ENCODE data around the gene PTPRO.

Gene PTPRO

DNA sequence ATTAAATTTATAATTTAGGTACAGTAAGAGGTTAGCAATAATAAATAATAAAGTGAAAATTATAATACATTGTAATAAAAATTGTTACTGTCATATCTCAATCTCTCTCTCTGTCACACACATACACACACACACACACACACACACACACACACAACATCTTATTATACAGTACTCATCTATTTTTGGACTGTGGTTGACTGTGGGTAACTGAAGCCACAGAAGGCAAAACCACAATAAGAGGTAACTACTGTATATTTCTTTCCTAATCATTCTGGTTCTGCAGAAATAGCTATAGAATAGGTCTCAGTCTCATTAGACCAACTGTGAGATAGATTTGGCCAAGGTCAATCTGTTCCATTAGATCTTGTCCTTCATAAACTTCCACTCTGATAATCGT lies 33.1 kb upstream of the PTPRO start:
- TF ChIP-seq, protein P1, sequence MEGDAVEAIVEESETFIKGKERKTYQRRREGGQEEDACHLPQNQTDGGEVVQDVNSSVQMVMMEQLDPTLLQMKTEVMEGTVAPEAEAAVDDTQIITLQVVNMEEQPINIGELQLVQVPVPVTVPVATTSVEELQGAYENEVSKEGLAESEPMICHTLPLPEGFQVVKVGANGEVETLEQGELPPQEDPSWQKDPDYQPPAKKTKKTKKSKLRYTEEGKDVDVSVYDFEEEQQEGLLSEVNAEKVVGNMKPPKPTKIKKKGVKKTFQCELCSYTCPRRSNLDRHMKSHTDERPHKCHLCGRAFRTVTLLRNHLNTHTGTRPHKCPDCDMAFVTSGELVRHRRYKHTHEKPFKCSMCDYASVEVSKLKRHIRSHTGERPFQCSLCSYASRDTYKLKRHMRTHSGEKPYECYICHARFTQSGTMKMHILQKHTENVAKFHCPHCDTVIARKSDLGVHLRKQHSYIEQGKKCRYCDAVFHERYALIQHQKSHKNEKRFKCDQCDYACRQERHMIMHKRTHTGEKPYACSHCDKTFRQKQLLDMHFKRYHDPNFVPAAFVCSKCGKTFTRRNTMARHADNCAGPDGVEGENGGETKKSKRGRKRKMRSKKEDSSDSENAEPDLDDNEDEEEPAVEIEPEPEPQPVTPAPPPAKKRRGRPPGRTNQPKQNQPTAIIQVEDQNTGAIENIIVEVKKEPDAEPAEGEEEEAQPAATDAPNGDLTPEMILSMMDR (IDR thresholded peaks at IDR 0.05; ENCODE audit: borderline replicate concordance, insufficient read depth, low read depth, low read length) = no peak
- H3K4me3 ChIP-seq (ENCODE audit: low read depth, low read length) = no peak overlapping the region

DNA sequence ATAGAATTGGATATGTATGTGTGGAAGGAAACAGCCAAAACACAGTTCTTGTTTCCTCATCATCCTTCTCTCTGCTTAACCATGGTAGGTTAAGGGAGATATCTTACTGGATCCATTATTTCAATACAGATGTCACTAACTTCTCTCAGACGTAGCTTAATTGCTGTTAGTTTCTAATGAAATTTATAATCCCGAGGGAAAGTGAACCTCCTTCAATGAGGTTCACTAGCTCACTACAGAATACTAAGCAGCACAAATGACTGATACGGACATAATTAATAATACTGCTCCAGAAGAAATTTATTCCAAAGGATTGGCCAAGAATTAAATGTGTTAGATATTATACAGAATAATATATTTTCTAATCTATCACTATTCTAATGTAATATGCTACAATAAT lies 28.6 kb upstream of the PTPRO start:
- H3K4me3 ChIP-seq (ENCODE audit: low read depth, low read length) = no peak overlapping the region

DNA sequence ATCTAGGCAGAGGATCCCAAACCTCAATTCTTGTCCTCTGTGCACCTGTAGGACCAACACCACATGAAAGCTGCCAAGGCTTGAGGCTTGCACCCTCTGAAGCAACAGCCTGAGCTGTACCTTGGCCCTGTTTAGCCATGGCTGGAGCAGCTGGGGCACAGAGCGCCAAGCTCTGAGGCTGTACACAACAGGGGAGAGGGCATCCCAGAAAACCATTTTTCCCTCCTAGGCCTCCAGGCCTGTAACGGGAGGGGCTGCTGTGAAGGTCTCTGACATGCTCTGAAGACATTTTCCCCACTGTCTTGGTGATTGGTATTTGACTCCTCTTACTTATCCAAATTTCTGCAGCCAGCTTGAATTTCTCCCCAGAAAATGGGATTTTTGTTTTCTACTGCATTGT lies 22.4 kb upstream of the PTPRO start:
- TF ChIP-seq, protein P1 (IDR thresholded peaks at IDR 0.05; ENCODE audit: borderline replicate concordance, insufficient read depth, low read depth, low read length) = no peak

More for the DNA sequence above, 28.6 kb upstream of the PTPRO start:
- TF ChIP-seq, protein P1 (IDR thresholded peaks at IDR 0.05; ENCODE audit: borderline replicate concordance, insufficient read depth, low read depth, low read length) = no peak

DNA sequence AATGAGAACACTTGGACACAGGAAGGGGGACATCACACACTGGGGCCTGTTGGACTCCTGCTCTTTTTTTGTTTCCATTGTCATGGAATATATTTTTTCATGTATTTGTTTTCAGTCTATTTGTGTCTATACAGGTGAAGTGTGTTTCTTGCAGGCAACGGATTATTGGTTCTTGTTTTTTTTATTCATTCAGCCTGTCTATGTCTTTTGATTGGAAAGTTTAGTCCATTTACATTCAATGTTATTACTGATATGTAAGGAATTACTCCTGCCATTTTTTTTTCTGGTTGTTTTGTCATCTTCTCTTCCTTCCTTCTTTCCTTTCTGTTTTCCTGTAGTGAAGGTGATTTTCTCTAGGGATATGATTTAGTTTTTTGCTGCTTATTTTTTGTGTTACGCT lies 18.0 kb upstream of the PTPRO start:
- no peak overlapping the region for H3K4me3 ChIP-seq (ENCODE audit: low read depth, low read length)
- TF ChIP-seq, protein P1 (IDR thresholded peaks at IDR 0.05; ENCODE audit: borderline replicate concordance, insufficient read depth, low read depth, low read length) = no peak

More for the DNA sequence above, 22.4 kb upstream of the PTPRO start:
- no peak overlapping the region for H3K4me3 ChIP-seq (ENCODE audit: low read depth, low read length)

DNA sequence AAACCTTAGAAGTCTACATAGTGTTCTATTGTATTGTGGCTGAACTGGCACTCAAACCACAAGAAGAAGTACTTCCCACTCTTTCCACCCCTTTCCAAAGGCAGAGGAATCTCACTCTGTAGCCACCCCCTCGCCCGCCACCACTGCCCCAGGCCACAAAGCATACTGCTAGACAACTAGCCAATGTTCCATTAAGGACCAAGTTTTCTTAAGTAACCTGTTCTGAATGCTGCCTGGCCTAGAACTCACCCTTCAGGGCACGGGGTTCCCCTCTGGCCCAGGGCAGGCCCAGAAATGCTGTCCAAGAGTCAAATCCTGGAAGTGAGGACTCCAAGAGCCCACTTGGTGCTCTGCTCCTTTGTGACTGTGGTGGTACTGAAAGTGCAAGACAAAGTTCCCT lies 15.7 kb upstream of the PTPRO start:
- no peak overlapping the region for H3K4me3 ChIP-seq (ENCODE audit: low read depth, low read length)
- TF ChIP-seq, protein P1 (IDR thresholded peaks at IDR 0.05; ENCODE audit: borderline replicate concordance, insufficient read depth, low read depth, low read length) = no peak

DNA sequence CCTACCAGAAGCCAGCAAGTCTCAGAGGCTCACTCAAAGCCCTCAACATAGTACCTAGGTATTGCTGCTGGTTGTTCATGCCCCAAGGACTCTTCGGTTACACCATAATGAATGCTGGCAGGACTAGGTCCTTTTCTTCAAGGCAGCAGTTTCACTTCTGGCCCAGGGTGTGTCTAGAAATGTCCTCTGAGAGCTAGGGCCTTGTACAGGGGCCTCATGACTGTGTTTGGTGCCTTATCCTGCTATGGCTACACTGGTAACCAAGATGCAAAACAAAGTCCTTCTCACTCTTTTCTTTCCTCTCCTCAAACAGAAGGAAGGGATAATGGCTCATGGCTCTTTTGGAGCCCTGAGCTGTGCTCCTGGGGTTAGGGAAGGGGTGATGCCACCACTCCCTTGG lies 15.2 kb upstream of the PTPRO start:
- H3K4me3 ChIP-seq (ENCODE audit: low read depth, low read length) = no peak overlapping the region
- TF ChIP-seq, protein P1 (IDR thresholded peaks at IDR 0.05; ENCODE audit: borderline replicate concordance, insufficient read depth, low read depth, low read length) = no peak

DNA sequence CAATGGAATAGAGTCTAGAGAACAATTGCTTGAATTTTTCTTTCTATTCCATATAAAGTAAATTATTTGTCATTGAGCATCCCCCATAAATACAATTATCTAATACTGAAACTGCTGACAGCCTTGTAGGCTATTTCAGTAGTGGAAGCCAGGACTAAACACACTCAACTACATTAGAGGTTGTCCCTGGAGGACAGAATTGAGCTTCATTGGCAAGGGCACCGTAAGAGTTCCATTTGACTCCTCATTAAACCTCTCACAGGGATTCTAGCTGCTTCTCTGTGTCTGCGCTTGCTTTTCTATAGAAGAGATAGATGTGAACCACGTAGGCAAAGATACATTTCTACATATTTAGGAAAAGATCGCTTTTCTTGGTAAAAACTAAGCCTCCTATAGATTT lies 3.5 kb upstream of the PTPRO start:
- TF ChIP-seq, protein P1 (IDR thresholded peaks at IDR 0.05; ENCODE audit: borderline replicate concordance, insufficient read depth, low read depth, low read length) = no peak

More for the DNA sequence above, 3.5 kb upstream of the PTPRO start:
- H3K4me3 ChIP-seq (ENCODE audit: low read depth, low read length) = no peak overlapping the region
